Measurements from ENCODE around the gene FRMD4A.

FRMD4A gene

DNA sequence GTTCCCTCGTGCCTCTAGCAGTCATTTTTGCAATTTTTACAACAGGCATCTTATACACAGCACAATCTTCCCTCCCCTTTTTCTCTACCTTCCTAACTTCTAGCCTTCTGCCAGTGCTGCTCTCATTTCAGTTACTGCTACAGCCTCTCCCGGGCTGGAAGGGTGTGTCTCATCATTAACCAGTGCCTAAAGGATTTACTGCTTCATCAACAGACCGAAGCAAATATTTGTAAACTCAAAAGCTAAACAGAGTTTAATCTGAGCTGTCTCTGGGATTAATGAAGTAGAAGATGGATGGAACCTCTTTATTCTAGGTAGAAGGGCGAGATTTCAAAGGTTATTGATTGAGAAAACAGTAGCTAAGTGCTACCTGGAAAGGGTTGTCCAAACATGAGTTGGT lies 649.6 kb downstream of the FRMD4A start:
- Mint-ChIP-seq H3K27me3 (peaks cover 26% of the 10 kb centered on the region), H3K4me1 (no peaks in the 10 kb centered on the region), H3K4me3 (no peak overlapping the region), H3K9me3 (no peaks in the 10 kb centered on the region), H3K27ac (no peak overlapping the region)
- DNase-seq = no peak
- no peak for ATAC-seq

- Mint-ChIP-seq H3K9me3 (no peaks in the 10 kb centered on the region), H3K4me1 (no peaks in the 10 kb centered on the region), H3K4me3 (no peak overlapping the region), H3K27me3 (peaks cover 19% of the 10 kb centered on the region), H3K27ac (no peak overlapping the region)
- ATAC-seq (no peak), DNase-seq (no peak)
These were observed 652.5 kb downstream of the FRMD4A start for GRCh38 chr10:13678101-13678843.

GRCh38 chr10:13674645-13675588 lies 655.8 kb downstream of the FRMD4A start:
- ATAC-seq = no peak
- no peak overlapping the region for H3K4me3 Mint-ChIP-seq
- H3K27ac Mint-ChIP-seq = no peak overlapping the region

DNA sequence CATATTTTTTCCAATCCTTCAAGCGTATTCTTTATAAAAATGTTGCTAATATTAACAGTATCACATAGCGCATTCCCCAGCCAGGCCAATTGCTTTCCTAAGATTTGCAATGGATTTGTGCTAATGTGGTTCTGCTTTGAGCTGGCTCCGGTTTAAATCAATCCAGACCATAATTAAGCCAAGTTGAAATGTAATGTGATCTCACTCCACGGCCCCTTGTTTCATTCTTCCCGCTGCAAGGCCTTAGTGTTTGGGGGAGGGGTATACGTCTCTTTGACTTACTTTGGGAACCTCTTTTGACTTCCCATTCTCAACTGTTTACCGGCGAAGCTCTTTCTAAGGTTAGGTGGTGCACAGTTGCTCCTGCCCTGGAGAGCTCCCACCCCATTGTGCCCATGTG lies 657.6 kb downstream of the FRMD4A start:
- H3K4me3 Mint-ChIP-seq = no peak overlapping the region
- DNase-seq (no peak), ATAC-seq (no peak)
- no peak overlapping the region for H3K27ac Mint-ChIP-seq
- no peaks in the 10 kb centered on the region for H3K9me3 Mint-ChIP-seq
- no peaks in the 10 kb centered on the region for H3K4me1 Mint-ChIP-seq
- no peaks in the 10 kb centered on the region for H3K27me3 Mint-ChIP-seq

More at GRCh38 chr10:13674645-13675588, 655.8 kb downstream of the FRMD4A start:
- Mint-ChIP-seq H3K9me3 (no peaks in the 10 kb centered on the region), H3K27me3 (peaks cover 9% of the 10 kb centered on the region), H3K4me1 (no peaks in the 10 kb centered on the region)
- no peak for DNase-seq

GRCh38 chr10:13672548-13672947 lies 658.2 kb downstream of the FRMD4A start:
- no peaks in the 10 kb centered on the region for H3K9me3 Mint-ChIP-seq
- H3K4me1 Mint-ChIP-seq = no peaks in the 10 kb centered on the region
- no peaks in the 10 kb centered on the region for H3K27me3 Mint-ChIP-seq
- no peak overlapping the region for H3K4me3 Mint-ChIP-seq
- no peak overlapping the region for H3K27ac Mint-ChIP-seq
- DNase-seq (no peak), ATAC-seq (no peak)

GRCh38 chr10:13671904-13672303 lies 658.8 kb downstream of the FRMD4A start:
- Mint-ChIP-seq H3K4me3 (no peak overlapping the region), H3K27me3 (no peaks in the 10 kb centered on the region), H3K27ac (no peak overlapping the region), H3K9me3 (no peaks in the 10 kb centered on the region), H3K4me1 (no peaks in the 10 kb centered on the region)
- DNase-seq = no peak
- no peak for ATAC-seq

DNA sequence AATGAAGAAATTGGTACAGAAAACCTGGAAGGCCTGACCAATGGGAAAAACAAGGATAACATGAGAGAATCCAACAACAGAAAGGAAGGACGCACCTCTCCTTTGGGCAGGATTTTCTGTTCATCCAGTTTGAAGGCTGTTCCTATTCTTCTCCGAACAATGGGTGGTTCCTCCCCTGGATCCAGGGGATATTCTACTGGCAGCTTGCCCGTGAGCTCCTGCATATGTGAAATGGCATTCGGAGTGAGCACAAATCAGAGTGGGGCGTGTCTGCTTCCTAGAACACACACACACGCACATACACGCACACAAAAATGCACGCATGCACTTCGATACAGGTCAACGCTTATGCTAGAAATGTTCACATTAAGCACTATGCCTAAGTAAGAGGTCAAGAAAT lies 660.4 kb downstream of the FRMD4A start:
- Mint-ChIP-seq H3K27ac (no peak overlapping the region), H3K9me3 (no peaks in the 10 kb centered on the region), H3K4me1 (no peaks in the 10 kb centered on the region), H3K27me3 (no peaks in the 10 kb centered on the region), H3K4me3 (no peak overlapping the region)
- DNase-seq (no peak), ATAC-seq (no peak)

GRCh38 chr10:13669901-13670300 lies 660.8 kb downstream of the FRMD4A start:
- H3K27ac Mint-ChIP-seq = no peak overlapping the region
- no peaks in the 10 kb centered on the region for H3K9me3 Mint-ChIP-seq

DNA sequence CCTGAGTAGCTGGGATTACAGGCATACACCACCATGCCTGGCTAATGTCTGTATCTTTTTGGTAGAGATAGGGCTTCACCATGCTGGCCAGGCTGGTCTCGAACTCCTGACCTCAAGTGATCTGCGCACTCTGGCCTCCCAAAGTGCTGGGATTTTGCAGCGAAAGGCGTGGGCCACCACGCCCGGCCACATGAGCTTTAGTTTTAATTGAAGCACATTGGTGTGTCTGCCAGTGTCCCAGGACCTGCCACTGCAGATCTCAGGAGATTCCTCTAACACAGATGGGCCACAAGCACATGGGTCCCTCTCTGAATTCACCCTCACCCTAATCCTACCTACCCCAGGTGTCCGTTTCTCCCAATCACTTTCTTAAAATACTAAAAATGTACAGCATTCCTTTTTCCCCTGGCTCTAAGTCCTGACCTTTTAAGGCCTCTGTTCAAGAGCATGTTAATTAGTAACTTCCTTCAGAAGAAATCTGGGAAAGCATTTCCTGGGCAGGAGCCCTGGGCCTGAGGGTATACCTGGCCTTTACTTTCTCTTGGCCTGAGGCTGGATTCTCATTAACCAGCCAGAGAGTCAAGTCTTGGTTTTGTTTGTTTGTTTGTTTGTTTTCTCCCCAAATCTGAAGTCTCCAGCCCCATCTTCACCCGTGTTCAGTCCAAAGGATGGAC lies 661.4 kb downstream of the FRMD4A start:
- Mint-ChIP-seq H3K9me3 (no peaks in the 10 kb centered on the region), H3K27ac (no peak overlapping the region), H3K27me3 (no peaks in the 10 kb centered on the region), H3K4me1 (no peaks in the 10 kb centered on the region), H3K4me3 (no peak overlapping the region)
- ATAC-seq = no peak
- no peak for DNase-seq

More at GRCh38 chr10:13669901-13670300, 660.8 kb downstream of the FRMD4A start:
- H3K4me1 Mint-ChIP-seq = no peaks in the 10 kb centered on the region
- DNase-seq (no peak), ATAC-seq (no peak)
- no peak overlapping the region for H3K4me3 Mint-ChIP-seq
- H3K27me3 Mint-ChIP-seq = no peaks in the 10 kb centered on the region

DNA sequence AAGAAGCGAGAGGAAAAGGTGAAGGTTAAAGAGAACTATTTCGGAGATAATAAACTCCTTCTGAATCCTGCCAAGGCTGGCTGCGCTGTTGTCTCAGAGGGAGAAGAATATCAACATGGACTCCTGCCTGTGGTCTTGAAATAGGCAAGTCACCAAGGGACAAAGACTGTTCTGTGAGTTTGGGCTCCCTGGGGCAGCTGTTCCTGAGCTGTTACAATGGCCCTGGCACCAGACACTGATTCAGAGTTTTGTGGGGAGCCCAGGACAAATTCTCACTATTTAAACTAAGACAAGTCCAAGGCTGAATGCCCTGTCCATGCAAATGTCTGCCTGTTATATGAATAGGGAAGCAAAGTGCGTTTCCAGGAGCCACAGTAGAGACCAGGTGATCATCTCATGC lies 662.6 kb downstream of the FRMD4A start:
- H3K27ac Mint-ChIP-seq = no peak overlapping the region
- H3K9me3 Mint-ChIP-seq = no peaks in the 10 kb centered on the region
- no peak overlapping the region for H3K4me3 Mint-ChIP-seq
- no peaks in the 10 kb centered on the region for H3K27me3 Mint-ChIP-seq
- no peak for ATAC-seq
- no peak for DNase-seq
- no peaks in the 10 kb centered on the region for H3K4me1 Mint-ChIP-seq

DNA sequence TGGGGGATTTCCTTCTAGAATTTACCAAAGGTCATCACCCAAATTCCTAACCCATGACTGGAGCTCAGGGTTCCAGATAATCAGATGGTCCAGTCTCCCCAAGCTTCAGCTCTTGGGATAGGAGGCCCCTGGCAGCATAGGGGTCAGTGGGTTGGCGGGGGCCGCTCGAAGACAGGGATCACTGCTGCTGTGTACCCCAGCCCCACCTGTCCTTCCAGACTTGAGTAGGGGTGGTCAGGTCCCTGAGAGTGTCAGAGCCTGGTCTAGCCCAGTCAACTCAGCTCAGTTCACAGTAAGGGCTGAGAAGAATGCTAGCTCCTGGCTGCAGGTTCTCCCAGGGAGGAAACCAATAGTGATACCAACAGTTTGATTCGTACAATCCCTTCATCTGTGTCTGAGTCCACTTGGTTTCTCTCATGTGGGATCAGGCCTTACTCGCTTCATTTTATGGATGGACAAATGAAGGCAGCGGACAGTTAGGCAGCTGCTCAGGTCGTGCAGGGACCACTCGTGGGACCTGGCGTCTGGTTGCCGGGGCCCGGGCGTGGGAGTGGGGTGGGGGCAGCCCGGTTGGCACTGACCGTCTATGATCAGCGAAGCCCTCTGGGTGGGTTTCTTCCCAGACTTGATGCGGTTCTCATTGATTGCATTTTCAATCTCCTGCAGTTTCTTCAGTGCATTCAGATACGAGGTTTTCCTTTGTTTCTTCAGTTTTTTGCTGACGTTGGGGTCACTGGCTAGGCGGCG lies 665.0 kb downstream of the FRMD4A start:
- Mint-ChIP-seq H3K27ac (no peak overlapping the region), H3K4me3 (no peak overlapping the region), H3K9me3 (no peaks in the 10 kb centered on the region), H3K4me1 (no peaks in the 10 kb centered on the region), H3K27me3 (peaks cover 8% of the 10 kb centered on the region)
- no peak for DNase-seq
- ATAC-seq = no peak

GRCh38 chr10:13661256-13661655 lies 669.5 kb downstream of the FRMD4A start:
- H3K27me3 Mint-ChIP-seq = peaks cover 14% of the 10 kb centered on the region
- no peak overlapping the region for H3K4me3 Mint-ChIP-seq
- H3K4me1 Mint-ChIP-seq = peaks cover 24% of the 10 kb centered on the region
- no peak for DNase-seq
- no peaks in the 10 kb centered on the region for H3K9me3 Mint-ChIP-seq
- peak overlapping the region in 1 of 2 donors; percentile 63 for H3K27ac Mint-ChIP-seq
- no peak for ATAC-seq

DNA sequence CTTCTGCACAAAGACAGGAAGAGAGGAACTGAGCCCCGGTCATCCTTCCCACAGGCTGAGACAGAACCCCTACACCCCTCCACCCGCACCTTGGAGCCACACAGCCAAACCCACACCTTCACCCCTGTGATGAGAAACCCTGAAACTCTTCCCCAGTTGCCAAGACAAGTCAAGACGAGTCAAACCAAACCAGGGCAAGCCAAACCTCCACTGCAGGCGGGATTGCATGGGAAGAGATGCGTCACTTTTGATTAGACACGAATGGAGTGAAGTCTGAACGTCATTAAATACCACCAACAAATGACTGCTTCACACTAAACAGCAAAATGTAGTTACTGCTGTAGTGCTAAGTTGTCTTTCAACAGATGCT lies 670.2 kb downstream of the FRMD4A start:
- no peak overlapping the region for H3K27ac Mint-ChIP-seq
- H3K4me1 Mint-ChIP-seq = peaks cover 24% of the 10 kb centered on the region
- DNase-seq = no peak
- no peaks in the 10 kb centered on the region for H3K9me3 Mint-ChIP-seq
- H3K4me3 Mint-ChIP-seq = no peak overlapping the region
- no peak for ATAC-seq
- H3K27me3 Mint-ChIP-seq = peaks cover 14% of the 10 kb centered on the region

- H3K27me3 Mint-ChIP-seq = peaks cover 14% of the 10 kb centered on the region
- H3K9me3 Mint-ChIP-seq = no peaks in the 10 kb centered on the region
- H3K27ac Mint-ChIP-seq = peak overlapping the region in 1 of 2 donors; percentile 41
- H3K4me3 Mint-ChIP-seq = peak overlapping the region; percentile 5 to 32
- DNase-seq = peak; percentile 57 to 59
- peak; percentile 43 for ATAC-seq
- peaks cover 24% of the 10 kb centered on the region for H3K4me1 Mint-ChIP-seq
These were observed 670.7 kb downstream of the FRMD4A start for GRCh38 chr10:13659887-13660550.

All from stimulated activated naive CD8-positive, alpha-beta T cell treated with anti-CD3 and anti-CD28 coated beads, Interleukin-15, amount 100 ng/mL, for 72 hours (primary cell).